HG03064 (cell line): ENCODE measurements around the gene C16orf86.
"Not testable (repeated sequence)": the region's sequence is repeated elsewhere in the genome, so short reads cannot be mapped to it uniquely, and the experiment has no call there.

Experiments used
- ATAC-seq: cut with Tn5 transposase; IDR thresholded peaks from one replicate; pipeline ENCODE4 v1.9.1; 2021; ENCODE audit warnings: low read depth; ENCODE audit not compliant: unreplicated experiment

C16orf86 gene

DNA sequence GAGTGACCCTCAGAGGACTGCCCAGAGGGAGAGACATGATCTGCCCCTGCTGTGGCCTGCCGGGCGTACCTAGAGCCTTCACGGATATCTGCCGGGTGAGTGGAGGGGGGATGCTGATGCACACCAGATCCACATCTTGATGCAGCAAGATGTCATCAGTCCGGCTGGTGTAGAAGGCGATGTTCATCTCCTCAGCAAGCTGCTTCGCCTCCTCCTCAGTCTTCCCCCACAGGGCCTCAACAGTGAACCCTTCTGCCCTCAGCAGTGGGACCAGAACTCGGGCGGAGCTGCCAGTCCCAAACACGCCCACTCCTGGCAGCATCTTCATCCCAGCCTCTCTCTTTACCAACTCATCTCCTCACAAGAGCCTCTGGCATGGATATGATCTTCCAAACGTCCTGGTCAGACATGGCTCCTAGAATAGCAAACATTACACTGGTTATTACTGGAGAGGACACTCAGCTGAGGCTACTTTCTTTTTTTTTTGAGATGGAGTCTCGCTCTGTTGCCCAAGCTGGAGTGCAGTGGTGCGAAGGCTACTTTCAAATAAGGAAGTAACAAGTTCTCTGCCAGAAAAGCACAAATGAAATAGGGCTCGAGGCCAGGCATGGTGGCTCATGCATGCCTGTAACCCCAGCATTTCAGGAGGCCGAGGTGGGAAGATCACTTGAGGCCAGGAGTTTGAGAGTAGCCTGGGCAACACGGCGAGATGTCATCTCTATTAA is 18.9 kb downstream of the C16orf86 start:
- ATAC-seq: no peak

DNA sequence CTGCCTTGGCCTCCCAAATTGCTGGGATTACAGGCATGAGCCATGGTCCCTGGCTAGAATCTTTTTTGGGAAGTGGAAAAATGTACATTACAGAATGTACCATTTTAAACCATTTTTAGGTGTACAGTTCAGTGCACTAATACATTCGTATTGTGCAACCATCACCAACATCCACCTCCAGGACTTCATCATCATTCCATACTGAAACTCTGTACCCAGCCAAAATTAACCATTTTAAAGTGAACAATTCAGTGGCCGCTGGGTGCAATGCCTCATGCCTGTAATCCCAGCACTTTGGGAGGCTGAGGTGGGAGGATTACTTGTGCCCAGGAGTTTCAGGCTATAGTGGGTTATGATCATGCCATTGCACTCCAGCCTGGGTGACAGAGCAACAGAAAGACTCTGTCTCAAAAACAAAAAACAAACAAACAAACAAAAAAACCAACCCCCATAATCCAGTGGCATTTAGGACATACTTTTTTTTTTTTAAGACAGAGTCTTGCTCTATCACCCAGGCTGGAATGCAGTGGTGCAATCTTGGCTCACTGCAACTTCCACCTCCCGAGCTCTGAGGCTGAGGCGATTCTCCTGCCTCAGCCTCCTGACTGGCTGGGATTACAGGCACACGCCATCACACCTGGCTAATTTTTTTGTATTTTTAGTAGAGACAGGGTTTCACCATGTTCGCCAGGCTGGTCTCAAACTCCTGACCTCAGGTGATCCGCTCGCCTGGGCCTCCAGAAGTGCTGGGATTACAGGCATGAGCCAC is 27.1 kb downstream of the C16orf86 start:
- not testable (repeated sequence) for ATAC-seq

GRCh38 chr16:67694611-67695010 is 28.0 kb downstream of the C16orf86 start:
- ATAC-seq: no peak

DNA sequence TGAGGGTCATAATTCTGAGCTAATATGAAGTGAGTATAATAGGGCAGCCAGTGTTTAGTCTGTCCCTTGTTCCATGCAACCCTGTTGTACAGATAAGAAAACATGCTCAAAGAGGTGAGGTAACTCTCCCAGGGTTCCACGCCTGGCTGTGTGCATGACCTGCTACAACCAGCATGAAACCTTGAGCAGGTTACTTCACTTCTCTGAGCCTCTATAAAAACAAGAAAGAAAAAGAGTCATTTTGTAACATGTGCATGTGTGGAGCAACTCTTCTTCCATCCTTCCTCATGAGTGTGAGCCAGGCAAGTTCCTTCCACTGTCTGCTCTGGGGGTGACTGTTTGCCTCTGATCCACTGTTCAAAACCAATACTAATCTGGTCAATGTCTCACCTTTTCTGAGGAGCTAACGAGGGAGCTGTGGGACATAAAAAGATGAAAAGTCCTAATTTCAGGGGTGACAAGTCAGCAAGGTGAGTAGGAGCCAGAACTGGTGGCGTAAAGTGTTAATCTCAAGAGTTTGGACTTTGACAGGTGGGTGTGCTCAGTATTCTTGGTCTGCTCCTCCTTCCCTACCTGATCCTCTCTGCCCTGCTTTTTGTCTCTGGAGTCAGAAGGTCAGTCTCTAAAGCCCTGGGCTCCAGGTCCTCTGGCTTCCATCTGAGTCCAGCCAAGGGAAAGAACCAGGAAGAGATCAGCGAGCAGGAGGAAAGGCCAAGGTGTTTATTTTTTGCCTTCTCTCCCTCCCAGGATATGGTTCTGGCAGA is 31.0 kb downstream of the C16orf86 start:
- no peak for ATAC-seq

DNA sequence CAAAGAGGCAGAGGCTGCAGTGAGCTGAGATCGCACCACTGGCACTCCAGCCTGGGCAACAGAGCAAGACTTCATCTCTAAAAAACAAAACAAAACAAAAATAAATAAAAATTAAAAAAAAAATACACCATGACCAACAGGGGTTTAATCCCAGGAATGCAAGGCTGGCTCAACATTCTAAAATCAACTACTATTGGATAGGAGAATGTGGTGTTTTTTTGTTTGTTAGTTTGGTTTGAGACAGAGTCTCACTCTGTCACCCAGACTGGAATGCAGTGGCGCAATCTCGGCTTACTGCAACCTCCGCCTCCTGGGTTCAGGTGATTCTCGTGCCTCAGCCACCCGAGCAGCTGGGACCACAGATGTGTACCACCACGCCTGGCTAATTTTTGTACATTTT is 32.7 kb downstream of the C16orf86 start:
- ATAC-seq: no peak

DNA sequence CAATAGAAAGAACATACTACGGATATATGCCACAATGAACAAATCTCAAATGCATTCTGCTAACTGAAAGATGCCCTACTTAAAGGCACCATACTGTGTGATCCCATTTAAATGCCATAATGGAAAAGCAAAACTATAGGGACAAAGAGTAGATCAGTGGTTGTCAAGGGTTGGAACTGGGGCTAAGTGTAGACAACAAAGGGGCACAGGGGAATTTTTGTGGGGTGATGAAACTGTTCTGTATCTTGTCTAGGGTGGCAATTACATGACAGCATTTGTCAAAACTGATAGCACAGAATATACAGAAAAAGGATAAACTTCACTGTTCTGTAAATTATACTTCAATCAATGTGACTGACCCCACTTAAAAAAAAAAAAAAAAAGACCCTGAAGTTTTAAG is 34.8 kb downstream of the C16orf86 start:
- no peak for ATAC-seq

DNA sequence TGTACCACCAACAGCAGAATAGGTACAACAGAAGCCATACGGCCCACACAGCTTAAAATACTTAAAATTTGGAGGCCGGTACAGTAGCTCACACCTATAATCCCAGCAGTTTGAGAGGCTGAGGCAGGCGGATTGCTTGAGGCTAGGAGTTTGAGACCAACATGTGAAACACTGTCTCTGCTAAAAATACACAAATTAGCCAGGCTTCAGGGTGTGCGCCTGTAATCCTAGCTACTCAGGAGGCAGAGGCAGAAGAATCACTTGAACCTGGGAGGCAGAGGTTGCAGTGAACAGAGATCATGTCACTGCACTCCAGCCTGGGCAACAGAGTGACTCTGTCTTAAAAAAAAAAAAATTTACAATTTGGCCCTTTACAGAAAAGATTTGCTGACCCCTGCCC is 35.5 kb downstream of the C16orf86 start:
- ATAC-seq: no peak

GRCh38 chr16:67703626-67704025 is 37.0 kb downstream of the C16orf86 start:
- ATAC-seq: no peak

- ATAC-seq: no peak
Measured at GRCh38 chr16:67704110-67704509, 37.5 kb downstream of the C16orf86 start.

DNA sequence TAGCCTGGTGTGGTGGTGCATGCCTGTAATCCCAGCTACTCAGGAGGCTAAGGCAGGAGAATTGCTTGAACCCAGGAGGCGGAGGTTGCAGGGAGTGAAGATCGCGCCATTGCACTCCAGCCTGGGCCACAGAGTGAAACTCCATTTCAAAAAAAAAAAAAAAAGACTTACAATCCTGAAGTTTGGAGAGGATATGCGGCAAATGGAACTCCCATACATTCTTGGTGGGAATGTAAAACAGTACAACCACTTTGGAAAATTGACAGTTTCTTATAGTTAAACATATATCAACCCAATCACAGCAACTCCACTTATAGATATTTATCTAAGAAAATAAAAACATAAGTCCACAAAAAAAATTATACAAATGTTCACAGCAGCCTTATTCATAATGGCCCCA is 40.6 kb downstream of the C16orf86 start:
- no peak for ATAC-seq

DNA sequence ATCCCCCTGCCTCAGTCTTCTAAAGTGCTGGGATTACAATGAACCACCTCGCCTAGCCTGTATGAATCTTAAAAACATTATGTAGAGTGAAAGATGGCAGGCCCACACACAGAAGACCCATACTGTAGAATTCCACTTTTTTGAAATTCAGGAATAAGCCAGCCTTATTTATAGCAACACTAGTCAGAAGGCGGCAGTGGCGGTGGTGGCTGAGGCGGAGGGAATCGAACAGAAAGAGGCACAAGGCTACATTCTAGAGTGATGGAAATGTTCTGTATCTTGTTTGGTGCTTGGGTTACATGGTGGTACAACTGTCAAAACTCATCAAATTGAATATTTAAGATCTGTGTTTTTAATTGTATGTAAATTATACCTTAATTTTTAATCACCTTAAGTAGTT is 41.2 kb downstream of the C16orf86 start:
- no peak for ATAC-seq

GRCh38 chr16:67708368-67708771 is 41.8 kb downstream of the C16orf86 start:
- ATAC-seq: no peak

DNA sequence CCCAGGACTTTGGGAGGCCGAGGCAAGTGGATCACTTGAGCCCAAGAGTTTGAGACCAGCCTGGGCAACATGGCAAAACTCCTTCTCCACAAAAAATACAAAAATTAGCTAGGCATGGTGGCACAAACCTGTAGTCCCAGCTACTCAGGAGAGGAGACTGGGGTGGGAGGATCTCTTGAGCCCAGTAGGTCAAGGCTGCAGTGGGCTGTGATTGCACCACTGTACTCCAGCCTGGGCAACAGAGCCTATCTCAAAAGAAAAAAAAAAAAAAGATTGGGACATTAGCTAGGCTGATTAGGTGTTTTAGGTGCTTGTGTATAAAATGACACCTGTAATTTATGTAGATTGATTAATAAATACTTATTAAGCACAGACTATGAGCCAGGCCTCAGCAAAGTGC is 42.4 kb downstream of the C16orf86 start:
- no peak for ATAC-seq

DNA sequence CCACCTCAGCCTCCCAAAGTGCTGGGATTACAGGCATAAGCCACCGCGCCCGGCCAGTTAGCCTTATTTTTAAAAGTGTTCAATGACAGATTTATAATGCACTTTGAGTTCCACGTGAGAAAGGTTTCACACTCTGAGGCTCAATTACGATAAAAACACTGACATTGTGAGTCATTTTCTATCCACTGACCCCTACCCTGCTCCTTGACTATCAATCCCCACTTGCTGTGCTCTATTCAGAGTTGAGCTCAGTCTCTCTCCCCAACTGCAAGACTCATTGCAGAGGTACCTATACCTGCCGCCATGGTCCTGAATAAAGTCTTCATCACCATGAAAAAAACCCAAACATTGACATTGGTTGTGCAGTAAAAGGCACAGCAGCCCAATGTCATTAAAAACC is 44.0 kb downstream of the C16orf86 start:
- ATAC-seq: no peak

DNA sequence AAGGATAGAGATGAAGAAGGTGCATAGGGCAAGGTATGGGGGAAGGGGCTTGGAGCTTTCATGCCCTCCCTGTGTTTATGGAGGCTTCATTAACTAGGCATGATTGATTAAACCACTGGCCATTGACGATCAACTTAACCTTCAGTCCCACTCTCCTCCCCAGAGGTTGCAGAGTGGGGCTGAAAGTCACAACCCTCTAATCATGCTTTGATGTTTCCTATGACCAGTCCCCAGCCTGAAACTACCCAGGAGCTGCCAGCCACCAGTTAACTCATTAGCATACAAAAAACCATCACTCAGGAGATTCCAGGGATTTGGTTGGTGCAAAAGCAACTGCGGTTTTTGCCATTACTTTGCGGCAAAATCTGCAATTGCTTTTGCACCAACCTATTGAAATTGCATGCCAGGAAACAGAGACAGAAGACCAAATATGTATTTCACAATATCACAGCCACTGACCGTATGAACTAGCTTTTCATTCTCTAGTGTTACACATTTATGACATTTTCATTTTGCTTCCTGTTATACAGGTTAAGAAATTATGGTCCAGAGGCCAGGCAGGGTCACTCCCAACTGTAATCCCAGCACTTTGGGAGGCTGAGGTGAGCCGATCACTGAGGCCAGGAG is 47.1 kb downstream of the C16orf86 start:
- ATAC-seq: no peak

DNA sequence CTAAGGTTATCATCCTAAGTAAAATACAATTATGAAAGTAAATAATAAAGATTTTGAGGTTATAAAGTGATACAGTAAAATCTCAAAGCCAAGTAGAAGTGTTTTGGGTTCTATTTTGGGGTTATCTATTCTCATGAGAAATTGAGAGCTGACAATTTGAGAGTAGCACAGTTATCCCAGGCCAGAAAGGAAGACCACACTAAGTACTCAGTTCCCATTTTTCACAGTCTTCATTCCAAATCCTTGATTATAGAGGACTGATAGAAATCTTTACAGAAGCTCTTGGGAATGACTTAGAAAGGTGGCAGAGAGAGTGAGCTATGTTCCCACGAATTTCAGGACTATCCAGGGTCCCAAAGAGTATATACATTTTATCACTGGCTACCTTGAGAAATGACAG is 47.9 kb downstream of the C16orf86 start:
- ATAC-seq: no peak

DNA sequence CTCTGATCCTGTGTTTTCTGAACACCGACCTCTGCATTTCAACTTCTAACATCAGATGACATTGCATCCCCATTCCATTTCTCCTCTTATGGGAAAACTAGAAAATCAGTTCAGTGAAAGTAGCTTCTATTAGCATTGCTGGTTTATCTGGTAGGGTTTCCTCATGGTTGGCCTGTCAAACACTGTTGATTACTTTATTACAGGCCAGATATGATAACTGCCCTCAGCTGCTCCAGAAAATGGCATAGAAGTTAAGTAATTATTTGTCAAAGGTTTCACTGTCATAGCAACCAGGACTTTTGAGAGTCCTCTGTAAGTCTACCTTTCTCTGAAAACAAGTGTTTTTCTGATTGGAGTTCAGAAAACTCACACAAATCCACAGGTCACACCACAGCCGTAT is 49.5 kb downstream of the C16orf86 start:
- no peak for ATAC-seq
